GM12878 (cell line): ENCODE measurements around the gene FHOD3. TPM values are rescaled to one million over a fixed set of nuclear protein-coding genes. Genes with fewer than 3 reads are reported as not detected.

Experiments
- BMI1 ChIP-seq: fragments of 450-650 bp; IDR thresholded peaks from 2 replicates; pipeline ENCODE4 v1.6.1; 2016; ENCODE audit warnings: mild to moderate bottlenecking, moderate library complexity, borderline replicate concordance
- CHD2 ChIP-seq: IDR thresholded peaks from 2 replicates; pipeline ENCODE4 v1.6.1; 2011; ENCODE audit warnings: low read depth, low read length, improper control_type of control experiment, borderline replicate concordance
- EED ChIP-seq: sonication (generic); IDR thresholded peaks from 2 replicates; pipeline ENCODE4 v1.6.1; 2016; ENCODE audit warnings: antibody characterized with exemption, low read depth
- HDGF ChIP-seq: fragments of 450-650 bp; IDR thresholded peaks from 2 replicates; pipeline ENCODE4 v1.6.1; 2016; ENCODE audit warnings: antibody characterized with exemption
- KLF5 ChIP-seq: fragments of 450-650 bp; IDR thresholded peaks from 2 replicates; pipeline ENCODE4 v1.6.1; 2014; ENCODE audit warnings: mild to moderate bottlenecking; ENCODE audit not compliant: partially characterized antibody
- LARP7 ChIP-seq: fragments of 450-650 bp; IDR thresholded peaks from 2 replicates; pipeline ENCODE4 v1.6.1; 2017; ENCODE audit warnings: mild to moderate bottlenecking
- NFYA ChIP-seq: IDR thresholded peaks from 2 replicates; pipeline ENCODE4 v1.6.1; 2011; ENCODE audit warnings: low read depth, mild to moderate bottlenecking, low read length, improper control_type of control experiment, borderline replicate concordance
- NR2F1 ChIP-seq: fragments of 450-650 bp; conservative IDR thresholded peaks from 2 replicates; pipeline ENCODE4 v1.6.1; 2017; ENCODE audit warnings: mild to moderate bottlenecking
- PML ChIP-seq: IDR thresholded peaks from 2 replicates; pipeline ENCODE4 v1.6.1; 2012; ENCODE audit warnings: low read length, inconsistent platforms
- RELA ChIP-seq: fragments of 450-650 bp; IDR thresholded peaks from 2 replicates; pipeline ENCODE4 v1.8.0; 2014; ENCODE audit warnings: borderline replicate concordance; ENCODE audit not compliant: partially characterized antibody
- RUNX3 ChIP-seq: IDR thresholded peaks from 2 replicates; pipeline ENCODE4 v1.6.1; 2012; ENCODE audit warnings: low read length, inconsistent platforms
- ZNF24 ChIP-seq: fragments of 450-650 bp; IDR thresholded peaks from 2 replicates; pipeline ENCODE4 v1.6.1; 2017; ENCODE audit warnings: antibody characterized with exemption, mild to moderate bottlenecking
- polyA plus RNA-seq, 11 experiments: library from polyadenylated mRNA; depleted of rRNA in 4 of 11; unstranded in 6 of 11; stranded (reverse) in 5 of 11; fragments of >200 nt; fragmentation: Nextera tagmentation in 4 of 11; fragmentation: Illumina TruSeq in 1 of 11; extraction: Ambion mirVana in 4 of 11; extraction: Trizol in 1 of 11; gene quantifications; 1 replicate in 1 of 11; 2 replicates in 10 of 11; pipeline versions ENCODE4 v1.2.1 to v1.2.3, GENCODE V29; 2011 to 2016; ENCODE audit warnings: inconsistent platforms in 2 of 11, missing spikeins in 2 of 11, low read depth in 1 of 11
- total RNA-seq, 4 experiments: library from RNA; depleted of rRNA in 3 of 4; stranded (reverse); fragments of >200 nt in 3 of 4; fragmentation: Illumina TruSeq in 1 of 4; extraction: Trizol in 1 of 4; gene quantifications; 2 replicates each; pipeline versions ENCODE4 v1.2.1 to v1.2.3, GENCODE V29; 2013 to 2021
- TF ChIP-seq, protein P1 (sequence below): fragments of 450-650 bp; formaldehyde crosslinking; IDR thresholded peaks from 2 replicates; pipeline ENCODE4 v1.5.0; 2022; ENCODE audit warnings: mild to moderate bottlenecking, missing genetic modification characterization
- TF ChIP-seq, protein P2 (sequence below): fragments of 450-650 bp; IDR thresholded peaks from 2 replicates; pipeline ENCODE4 v1.6.1; 2017; ENCODE audit warnings: mild to moderate bottlenecking
- TF ChIP-seq, protein P3 (sequence below): fragments of 450-650 bp; IDR thresholded peaks from 2 replicates; pipeline ENCODE4 v1.6.1; 2017; ENCODE audit warnings: mild to moderate bottlenecking, moderate library complexity
- TF ChIP-seq, protein P4 (sequence below): fragments of 450-650 bp; IDR thresholded peaks from 2 replicates; pipeline ENCODE4 v1.6.1; 2017; ENCODE audit warnings: antibody characterized with exemption, mild to moderate bottlenecking, moderate library complexity
- TF ChIP-seq, protein P5 (sequence below): fragments of 450-650 bp; IDR thresholded peaks from 2 replicates; pipeline ENCODE4 v1.6.1; 2018; ENCODE audit warnings: borderline replicate concordance, mild to moderate bottlenecking; ENCODE audit not compliant: partially characterized antibody

The FHOD3 gene
- total and polyA plus RNA-seq, 10 of the 15 experiments (the other 5 are each of a cell fraction or from before 2014, with no cell fraction given): 0.77 to 26.7 (median 10.4) TPM

DNA sequence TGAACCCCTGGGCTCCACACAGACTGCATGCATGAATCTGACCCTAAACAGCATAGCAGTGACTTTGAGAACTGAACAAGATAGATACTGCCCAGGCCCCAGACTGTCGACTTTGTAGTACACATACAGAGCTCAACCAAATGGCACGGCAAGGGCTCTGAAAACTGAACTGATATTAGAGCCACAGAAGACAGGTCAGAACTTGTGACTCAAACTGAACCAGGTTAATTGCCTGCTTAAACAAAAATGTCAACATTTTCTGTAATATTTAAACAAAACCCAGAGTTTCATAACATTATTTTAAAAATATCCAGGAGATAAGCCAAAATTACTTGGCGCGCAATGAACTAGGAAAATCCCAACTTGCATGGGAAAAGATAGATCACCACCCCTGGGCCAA, 271.0 kb downstream of the FHOD3 start (continued):
- TF ChIP-seq PML (no peak), ZNF24 (no peak), KLF5 (no peak), RUNX3 (no peak), LARP7 (no peak), NR2F1 (peak; percentile 94), HDGF (no peak), RELA (no peak), CHD2 (no peak), BMI1 (no peak), NFYA (no peak), EED (no peak)
- TF ChIP-seq, protein P1, sequence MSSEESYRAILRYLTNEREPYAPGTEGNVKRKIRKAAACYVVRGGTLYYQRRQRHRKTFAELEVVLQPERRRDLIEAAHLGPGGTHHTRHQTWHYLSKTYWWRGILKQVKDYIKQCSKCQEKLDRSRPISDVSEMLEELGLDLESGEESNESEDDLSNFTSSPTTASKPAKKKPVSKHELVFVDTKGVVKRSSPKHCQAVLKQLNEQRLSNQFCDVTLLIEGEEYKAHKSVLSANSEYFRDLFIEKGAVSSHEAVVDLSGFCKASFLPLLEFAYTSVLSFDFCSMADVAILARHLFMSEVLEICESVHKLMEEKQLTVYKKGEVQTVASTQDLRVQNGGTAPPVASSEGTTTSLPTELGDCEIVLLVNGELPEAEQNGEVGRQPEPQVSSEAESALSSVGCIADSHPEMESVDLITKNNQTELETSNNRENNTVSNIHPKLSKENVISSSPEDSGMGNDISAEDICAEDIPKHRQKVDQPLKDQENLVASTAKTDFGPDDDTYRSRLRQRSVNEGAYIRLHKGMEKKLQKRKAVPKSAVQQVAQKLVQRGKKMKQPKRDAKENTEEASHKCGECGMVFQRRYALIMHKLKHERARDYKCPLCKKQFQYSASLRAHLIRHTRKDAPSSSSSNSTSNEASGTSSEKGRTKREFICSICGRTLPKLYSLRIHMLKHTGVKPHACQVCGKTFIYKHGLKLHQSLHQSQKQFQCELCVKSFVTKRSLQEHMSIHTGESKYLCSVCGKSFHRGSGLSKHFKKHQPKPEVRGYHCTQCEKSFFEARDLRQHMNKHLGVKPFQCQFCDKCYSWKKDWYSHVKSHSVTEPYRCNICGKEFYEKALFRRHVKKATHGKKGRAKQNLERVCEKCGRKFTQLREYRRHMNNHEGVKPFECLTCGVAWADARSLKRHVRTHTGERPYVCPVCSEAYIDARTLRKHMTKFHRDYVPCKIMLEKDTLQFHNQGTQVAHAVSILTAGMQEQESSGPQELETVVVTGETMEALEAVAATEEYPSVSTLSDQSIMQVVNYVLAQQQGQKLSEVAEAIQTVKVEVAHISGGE (CRISPR knock-in tag): no peak
- TF ChIP-seq, protein P2, sequence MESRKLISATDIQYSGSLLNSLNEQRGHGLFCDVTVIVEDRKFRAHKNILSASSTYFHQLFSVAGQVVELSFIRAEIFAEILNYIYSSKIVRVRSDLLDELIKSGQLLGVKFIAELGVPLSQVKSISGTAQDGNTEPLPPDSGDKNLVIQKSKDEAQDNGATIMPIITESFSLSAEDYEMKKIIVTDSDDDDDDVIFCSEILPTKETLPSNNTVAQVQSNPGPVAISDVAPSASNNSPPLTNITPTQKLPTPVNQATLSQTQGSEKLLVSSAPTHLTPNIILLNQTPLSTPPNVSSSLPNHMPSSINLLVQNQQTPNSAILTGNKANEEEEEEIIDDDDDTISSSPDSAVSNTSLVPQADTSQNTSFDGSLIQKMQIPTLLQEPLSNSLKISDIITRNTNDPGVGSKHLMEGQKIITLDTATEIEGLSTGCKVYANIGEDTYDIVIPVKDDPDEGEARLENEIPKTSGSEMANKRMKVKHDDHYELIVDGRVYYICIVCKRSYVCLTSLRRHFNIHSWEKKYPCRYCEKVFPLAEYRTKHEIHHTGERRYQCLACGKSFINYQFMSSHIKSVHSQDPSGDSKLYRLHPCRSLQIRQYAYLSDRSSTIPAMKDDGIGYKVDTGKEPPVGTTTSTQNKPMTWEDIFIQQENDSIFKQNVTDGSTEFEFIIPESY: no peak
- TF ChIP-seq, protein P3, sequence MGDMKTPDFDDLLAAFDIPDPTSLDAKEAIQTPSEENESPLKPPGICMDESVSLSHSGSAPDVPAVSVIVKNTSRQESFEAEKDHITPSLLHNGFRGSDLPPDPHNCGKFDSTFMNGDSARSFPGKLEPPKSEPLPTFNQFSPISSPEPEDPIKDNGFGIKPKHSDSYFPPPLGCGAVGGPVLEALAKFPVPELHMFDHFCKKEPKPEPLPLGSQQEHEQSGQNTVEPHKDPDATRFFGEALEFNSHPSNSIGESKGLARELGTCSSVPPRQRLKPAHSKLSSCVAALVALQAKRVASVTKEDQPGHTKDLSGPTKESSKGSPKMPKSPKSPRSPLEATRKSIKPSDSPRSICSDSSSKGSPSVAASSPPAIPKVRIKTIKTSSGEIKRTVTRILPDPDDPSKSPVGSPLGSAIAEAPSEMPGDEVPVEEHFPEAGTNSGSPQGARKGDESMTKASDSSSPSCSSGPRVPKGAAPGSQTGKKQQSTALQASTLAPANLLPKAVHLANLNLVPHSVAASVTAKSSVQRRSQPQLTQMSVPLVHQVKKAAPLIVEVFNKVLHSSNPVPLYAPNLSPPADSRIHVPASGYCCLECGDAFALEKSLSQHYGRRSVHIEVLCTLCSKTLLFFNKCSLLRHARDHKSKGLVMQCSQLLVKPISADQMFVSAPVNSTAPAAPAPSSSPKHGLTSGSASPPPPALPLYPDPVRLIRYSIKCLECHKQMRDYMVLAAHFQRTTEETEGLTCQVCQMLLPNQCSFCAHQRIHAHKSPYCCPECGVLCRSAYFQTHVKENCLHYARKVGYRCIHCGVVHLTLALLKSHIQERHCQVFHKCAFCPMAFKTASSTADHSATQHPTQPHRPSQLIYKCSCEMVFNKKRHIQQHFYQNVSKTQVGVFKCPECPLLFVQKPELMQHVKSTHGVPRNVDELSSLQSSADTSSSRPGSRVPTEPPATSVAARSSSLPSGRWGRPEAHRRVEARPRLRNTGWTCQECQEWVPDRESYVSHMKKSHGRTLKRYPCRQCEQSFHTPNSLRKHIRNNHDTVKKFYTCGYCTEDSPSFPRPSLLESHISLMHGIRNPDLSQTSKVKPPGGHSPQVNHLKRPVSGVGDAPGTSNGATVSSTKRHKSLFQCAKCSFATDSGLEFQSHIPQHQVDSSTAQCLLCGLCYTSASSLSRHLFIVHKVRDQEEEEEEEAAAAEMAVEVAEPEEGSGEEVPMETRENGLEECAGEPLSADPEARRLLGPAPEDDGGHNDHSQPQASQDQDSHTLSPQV: no peak
- TF ChIP-seq, protein P4, sequence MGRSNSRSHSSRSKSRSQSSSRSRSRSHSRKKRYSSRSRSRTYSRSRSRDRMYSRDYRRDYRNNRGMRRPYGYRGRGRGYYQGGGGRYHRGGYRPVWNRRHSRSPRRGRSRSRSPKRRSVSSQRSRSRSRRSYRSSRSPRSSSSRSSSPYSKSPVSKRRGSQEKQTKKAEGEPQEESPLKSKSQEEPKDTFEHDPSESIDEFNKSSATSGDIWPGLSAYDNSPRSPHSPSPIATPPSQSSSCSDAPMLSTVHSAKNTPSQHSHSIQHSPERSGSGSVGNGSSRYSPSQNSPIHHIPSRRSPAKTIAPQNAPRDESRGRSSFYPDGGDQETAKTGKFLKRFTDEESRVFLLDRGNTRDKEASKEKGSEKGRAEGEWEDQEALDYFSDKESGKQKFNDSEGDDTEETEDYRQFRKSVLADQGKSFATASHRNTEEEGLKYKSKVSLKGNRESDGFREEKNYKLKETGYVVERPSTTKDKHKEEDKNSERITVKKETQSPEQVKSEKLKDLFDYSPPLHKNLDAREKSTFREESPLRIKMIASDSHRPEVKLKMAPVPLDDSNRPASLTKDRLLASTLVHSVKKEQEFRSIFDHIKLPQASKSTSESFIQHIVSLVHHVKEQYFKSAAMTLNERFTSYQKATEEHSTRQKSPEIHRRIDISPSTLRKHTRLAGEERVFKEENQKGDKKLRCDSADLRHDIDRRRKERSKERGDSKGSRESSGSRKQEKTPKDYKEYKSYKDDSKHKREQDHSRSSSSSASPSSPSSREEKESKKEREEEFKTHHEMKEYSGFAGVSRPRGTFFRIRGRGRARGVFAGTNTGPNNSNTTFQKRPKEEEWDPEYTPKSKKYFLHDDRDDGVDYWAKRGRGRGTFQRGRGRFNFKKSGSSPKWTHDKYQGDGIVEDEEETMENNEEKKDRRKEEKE: no peak
- TF ChIP-seq, protein P5, sequence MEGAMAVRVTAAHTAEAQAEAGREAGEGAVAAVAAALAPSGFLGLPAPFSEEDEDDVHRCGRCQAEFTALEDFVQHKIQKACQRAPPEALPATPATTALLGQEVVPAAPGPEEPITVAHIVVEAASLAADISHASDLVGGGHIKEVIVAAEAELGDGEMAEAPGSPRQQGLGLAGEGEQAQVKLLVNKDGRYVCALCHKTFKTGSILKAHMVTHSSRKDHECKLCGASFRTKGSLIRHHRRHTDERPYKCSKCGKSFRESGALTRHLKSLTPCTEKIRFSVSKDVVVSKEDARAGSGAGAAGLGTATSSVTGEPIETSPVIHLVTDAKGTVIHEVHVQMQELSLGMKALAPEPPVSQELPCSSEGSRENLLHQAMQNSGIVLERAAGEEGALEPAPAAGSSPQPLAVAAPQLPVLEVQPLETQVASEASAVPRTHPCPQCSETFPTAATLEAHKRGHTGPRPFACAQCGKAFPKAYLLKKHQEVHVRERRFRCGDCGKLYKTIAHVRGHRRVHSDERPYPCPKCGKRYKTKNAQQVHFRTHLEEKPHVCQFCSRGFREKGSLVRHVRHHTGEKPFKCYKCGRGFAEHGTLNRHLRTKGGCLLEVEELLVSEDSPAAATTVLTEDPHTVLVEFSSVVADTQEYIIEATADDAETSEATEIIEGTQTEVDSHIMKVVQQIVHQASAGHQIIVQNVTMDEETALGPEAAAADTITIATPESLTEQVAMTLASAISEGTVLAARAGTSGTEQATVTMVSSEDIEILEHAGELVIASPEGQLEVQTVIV: no peak
